Stimulated activated naive CD4-positive, alpha-beta T cell treated with Interleukin-2 at 50 U/mL for 16 hours (primary cell): ENCODE results near the gene ASPHD1.
A peak's percentile ranks its signal among the peaks of the same experiment; 100 is the strongest.
"Not testable (repeated sequence)": the region's sequence is repeated elsewhere in the genome, so short reads cannot be mapped to it uniquely, and the experiment has no call there.

Experiments
- DNase-seq: peaks from one replicate; lab custom pipeline; 2025; lab: John Stamatoyannopoulos, UW

Gene ASPHD1

GRCh38 chr16:29908719-29909220 is 8.5 kb downstream of the ASPHD1 start:
- DNase-seq, result no peak

GRCh38 chr16:29909391-29909790 is 9.1 kb downstream of the ASPHD1 start:
- no peak for DNase-seq

GRCh38 chr16:29909851-29910250 is 9.6 kb downstream of the ASPHD1 start:
- not testable (repeated sequence) for DNase-seq

- DNase-seq, result no peak
Observed at GRCh38 chr16:29910819-29911675, 10.8 kb downstream of the ASPHD1 start.

GRCh38 chr16:29911676-29912010 is 11.4 kb downstream of the ASPHD1 start:
- no peak for DNase-seq

GRCh38 chr16:29912087-29912486 is 11.8 kb downstream of the ASPHD1 start:
- DNase-seq, result no peak

- no peak for DNase-seq
Observed at GRCh38 chr16:29913514-29913913, 13.2 kb downstream of the ASPHD1 start.

GRCh38 chr16:29915590-29916247 is 15.4 kb downstream of the ASPHD1 start:
- no peak for DNase-seq

GRCh38 chr16:29916979-29917378 is 16.7 kb downstream of the ASPHD1 start:
- DNase-seq, result no peak

- DNase-seq, result no peak
Observed at GRCh38 chr16:29920288-29921033, 20.2 kb downstream of the ASPHD1 start.

GRCh38 chr16:29921034-29921385 is 20.7 kb downstream of the ASPHD1 start:
- no peak for DNase-seq

- DNase-seq, result no peak
Observed at GRCh38 chr16:29922326-29922725, 22.0 kb downstream of the ASPHD1 start.

GRCh38 chr16:29922986-29923501 is 22.8 kb downstream of the ASPHD1 start:
- no peak for DNase-seq

- DNase-seq, result no peak
Observed at GRCh38 chr16:29925105-29925756, 24.9 kb downstream of the ASPHD1 start.

- peak; percentile 75 for DNase-seq
Observed at GRCh38 chr16:29925781-29926710, 25.8 kb downstream of the ASPHD1 start, which contains the start of gene KCTD13. Gene KCTD13, minus strand, starts transcription at chr16:29926226. Its CDS starts 193 bp downstream, at chr16:29926033.

GRCh38 chr16:29926711-29927052 is 26.4 kb downstream of the ASPHD1 start:
- DNase-seq, result no peak

GRCh38 chr16:29927070-29927905 is 27.0 kb downstream of the ASPHD1 start:
- no peak for DNase-seq

GRCh38 chr16:29931750-29932149 is 31.5 kb downstream of the ASPHD1 start:
- DNase-seq, result not testable (repeated sequence)

- DNase-seq, result no peak
Observed at GRCh38 chr16:29940656-29941055, 40.4 kb downstream of the ASPHD1 start.
